ENCODE results near the gene CDKN1C.
"Not testable (repeated sequence)": the region's sequence is repeated elsewhere in the genome, so short reads cannot be mapped to it uniquely, and the experiment has no call there.

The CDKN1C gene

GRCh38 chr11:2912498-2912897 is 26.9 kb upstream of the CDKN1C start:
- no peak overlapping the region for H3K4me3 ChIP-seq (ENCODE audit: low read length)
- no peak for TF ChIP-seq CTCF (IDR thresholded peaks at IDR 0.05; ENCODE audit: insufficient read depth, low read depth, low read length, missing control alignments)
- DNase-seq (ENCODE audit: low read depth): peak; percentile 99

GRCh38 chr11:2911785-2912391 is 26.3 kb upstream of the CDKN1C start:
- TF ChIP-seq CTCF (IDR thresholded peaks at IDR 0.05; ENCODE audit: insufficient read depth, low read depth, low read length, missing control alignments): no peak
- H3K4me3 ChIP-seq (ENCODE audit: low read length): no peak overlapping the region
- DNase-seq (ENCODE audit: low read depth): peak; percentile 82

- no peak overlapping the region for H3K4me3 ChIP-seq (ENCODE audit: low read length)
- no peak for TF ChIP-seq CTCF (IDR thresholded peaks at IDR 0.05; ENCODE audit: insufficient read depth, low read depth, low read length, missing control alignments)
- DNase-seq (ENCODE audit: low read depth): no peak
These were observed 25.7 kb upstream of the CDKN1C start for GRCh38 chr11:2911088-2911784.

- no peak for DNase-seq (ENCODE audit: low read depth)
- TF ChIP-seq CTCF (IDR thresholded peaks at IDR 0.05; ENCODE audit: insufficient read depth, low read depth, low read length, missing control alignments): no peak
These were observed 24.9 kb upstream of the CDKN1C start for GRCh38 chr11:2910401-2910955.

GRCh38 chr11:2909133-2909902 is 23.7 kb upstream of the CDKN1C start:
- H3K4me3 ChIP-seq (ENCODE audit: low read length): no peak overlapping the region
- no peak for TF ChIP-seq CTCF (IDR thresholded peaks at IDR 0.05; ENCODE audit: insufficient read depth, low read depth, low read length, missing control alignments)

More at GRCh38 chr11:2910401-2910955, 24.9 kb upstream of the CDKN1C start:
- H3K4me3 ChIP-seq (ENCODE audit: low read length): no peak overlapping the region

GRCh38 chr11:2908130-2908529 is 22.6 kb upstream of the CDKN1C start:
- no peak overlapping the region for H3K4me3 ChIP-seq (ENCODE audit: low read length)
- TF ChIP-seq CTCF (IDR thresholded peaks at IDR 0.05; ENCODE audit: insufficient read depth, low read depth, low read length, missing control alignments): no peak
- DNase-seq (ENCODE audit: low read depth): no peak

More at GRCh38 chr11:2909133-2909902, 23.7 kb upstream of the CDKN1C start:
- DNase-seq (ENCODE audit: low read depth): no peak

GRCh38 chr11:2905299-2905698 is 19.7 kb upstream of the CDKN1C start:
- H3K4me3 ChIP-seq (ENCODE audit: low read length); DNase-seq (ENCODE audit: low read depth): not testable (repeated sequence)

Measured in epithelial cell of esophagus (primary cell).